ENCODE results near the gene ITPRID1.

ITPRID1 gene

GRCh38 chr7:31651234-31652062, 137.6 kb downstream of the ITPRID1 start:
- Histone ChIP-seq H3K9me3 (ENCODE audit: control insufficient read depth, insufficient read depth, low read length) (no peaks in the 10 kb centered on the region), H3K36me3 (ENCODE audit: control insufficient read depth, low read length) (no peaks in the 10 kb centered on the region), H3K4me2 (ENCODE audit: low read length) (no peak overlapping the region), H3K27ac (ENCODE audit: low read depth, low read length) (no peak overlapping the region), H3K79me2 (ENCODE audit: control insufficient read depth, low read length) (no peaks in the 10 kb centered on the region), H3K4me1 (ENCODE audit: control insufficient read depth, low read length) (no peaks in the 10 kb centered on the region), H3F3A (ENCODE audit: control insufficient read depth, insufficient read depth) (no peaks in the 10 kb centered on the region), H3K27me3 (ENCODE audit: control insufficient read depth, low read length) (no peaks in the 10 kb centered on the region), H3K9me2 (replicated peaks; ENCODE audit: control insufficient read depth, low read length) (no peaks in the 10 kb centered on the region), H4K20me1 (ENCODE audit: control insufficient read depth, insufficient read depth, low read depth, low read length) (no peaks in the 10 kb centered on the region), H3K4me3 (ENCODE audit: low read length) (no peak overlapping the region)
- TF ChIP-seq CTCF (IDR thresholded peaks at IDR 0.05; ENCODE audit: low read depth, low read length, poor library complexity, severe bottlenecking) (no peak), EZH2phosphoT487 (IDR thresholded peaks at IDR 0.05; ENCODE audit: borderline replicate concordance, low read length) (no peak)

DNA sequence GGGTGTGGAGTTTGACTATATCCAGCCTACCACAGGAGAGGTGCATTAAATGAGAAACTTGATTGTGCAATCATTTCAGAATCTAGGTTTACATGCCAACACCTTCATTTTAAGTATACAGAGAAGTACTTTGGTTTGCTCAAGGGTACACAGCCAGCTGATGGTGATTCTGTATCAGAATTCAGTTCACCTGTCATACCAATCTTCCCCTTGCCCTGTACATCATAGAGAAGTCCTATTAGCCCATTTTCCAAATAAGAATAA, 138.1 kb downstream of the ITPRID1 start:
- H3K9me2 ChIP-seq (replicated peaks; ENCODE audit: control insufficient read depth, low read length): no peaks in the 10 kb centered on the region
- H3K4me2 ChIP-seq (ENCODE audit: low read length): no peak overlapping the region
- no peaks in the 10 kb centered on the region for H3K36me3 ChIP-seq (ENCODE audit: control insufficient read depth, low read length)
- H3K9me3 ChIP-seq (ENCODE audit: control insufficient read depth, insufficient read depth, low read length): no peaks in the 10 kb centered on the region
- no peak overlapping the region for H3K4me3 ChIP-seq (ENCODE audit: low read length)
- H3K27me3 ChIP-seq (ENCODE audit: control insufficient read depth, low read length): no peaks in the 10 kb centered on the region
- TF ChIP-seq CTCF (IDR thresholded peaks at IDR 0.05; ENCODE audit: low read depth, low read length, poor library complexity, severe bottlenecking): no peak
- TF ChIP-seq EZH2phosphoT487 (IDR thresholded peaks at IDR 0.05; ENCODE audit: borderline replicate concordance, low read length): no peak
- H3F3A ChIP-seq (ENCODE audit: control insufficient read depth, insufficient read depth): no peaks in the 10 kb centered on the region
- H3K27ac ChIP-seq (ENCODE audit: low read depth, low read length): no peak overlapping the region
- H3K79me2 ChIP-seq (ENCODE audit: control insufficient read depth, low read length): no peaks in the 10 kb centered on the region
- no peaks in the 10 kb centered on the region for H3K4me1 ChIP-seq (ENCODE audit: control insufficient read depth, low read length)
- H4K20me1 ChIP-seq (ENCODE audit: control insufficient read depth, insufficient read depth, low read depth, low read length): no peaks in the 10 kb centered on the region

- Histone ChIP-seq H3K9me2 (replicated peaks; ENCODE audit: control insufficient read depth, low read length) (no peaks in the 10 kb centered on the region), H3F3A (ENCODE audit: control insufficient read depth, insufficient read depth) (no peaks in the 10 kb centered on the region), H3K27me3 (ENCODE audit: control insufficient read depth, low read length) (no peaks in the 10 kb centered on the region), H4K20me1 (ENCODE audit: control insufficient read depth, insufficient read depth, low read depth, low read length) (no peaks in the 10 kb centered on the region), H3K79me2 (ENCODE audit: control insufficient read depth, low read length) (no peaks in the 10 kb centered on the region), H3K9me3 (ENCODE audit: control insufficient read depth, insufficient read depth, low read length) (no peaks in the 10 kb centered on the region; the same call in 1 of the 2 replicates), H3K4me1 (ENCODE audit: control insufficient read depth, low read length) (no peaks in the 10 kb centered on the region), H3K4me3 (ENCODE audit: low read length) (no peak overlapping the region), H3K36me3 (ENCODE audit: control insufficient read depth, low read length) (no peaks in the 10 kb centered on the region), H3K27ac (ENCODE audit: low read depth, low read length) (no peak overlapping the region), H3K4me2 (ENCODE audit: low read length) (no peak overlapping the region)
- TF ChIP-seq CTCF (IDR thresholded peaks at IDR 0.05; ENCODE audit: low read depth, low read length, poor library complexity, severe bottlenecking): no peak
- TF ChIP-seq EZH2phosphoT487 (IDR thresholded peaks at IDR 0.05; ENCODE audit: borderline replicate concordance, low read length): no peak
Observed at GRCh38 chr7:31663072-31663471, 149.2 kb downstream of the ITPRID1 start.
